Raji (cell line): ENCODE results near the gene ANKRD35.

Source experiments
- POLR2A ChIP-seq: IDR thresholded peaks from 2 replicates; pipeline ENCODE4 v1.6.1; 2011; ENCODE audit warnings: low read depth, low read length, control low read depth; ENCODE audit not compliant: insufficient read depth

ANKRD35 gene

GRCh38 chr1:145901312-145902021 is 15.8 kb upstream of the ANKRD35 start:
- TF ChIP-seq POLR2A, result no peak

- no peak for TF ChIP-seq POLR2A
Measured at GRCh38 chr1:145898756-145899155, 13.1 kb upstream of the ANKRD35 start.

- no peak for TF ChIP-seq POLR2A
Measured at GRCh38 chr1:145897969-145898368, 12.3 kb upstream of the ANKRD35 start.

- TF ChIP-seq POLR2A, result no peak
Measured at GRCh38 chr1:145895471-145895870, 9.8 kb upstream of the ANKRD35 start.

- TF ChIP-seq POLR2A, result no peak
Measured at GRCh38 chr1:145893306-145894055, 7.8 kb upstream of the ANKRD35 start.

- no peak for TF ChIP-seq POLR2A
Measured at GRCh38 chr1:145892486-145893087, 6.9 kb upstream of the ANKRD35 start.

- no peak for TF ChIP-seq POLR2A
Measured at GRCh38 chr1:145891587-145892485, 6.2 kb upstream of the ANKRD35 start.

GRCh38 chr1:145891143-145891542 is 5.5 kb upstream of the ANKRD35 start:
- no peak for TF ChIP-seq POLR2A

- no peak for TF ChIP-seq POLR2A
Measured at GRCh38 chr1:145889722-145890121, 4.1 kb upstream of the ANKRD35 start.

GRCh38 chr1:145887631-145888030 is 2.0 kb upstream of the ANKRD35 start:
- TF ChIP-seq POLR2A, result no peak

GRCh38 chr1:145886816-145887215 is 1.1 kb upstream of the ANKRD35 start:
- TF ChIP-seq POLR2A, result no peak

- no peak for TF ChIP-seq POLR2A
Measured at GRCh38 chr1:145886390-145886789, 724 bp upstream of the ANKRD35 start.

GRCh38 chr1:145884675-145885074 is 991 bp downstream of the ANKRD35 start:
- no peak for TF ChIP-seq POLR2A

- TF ChIP-seq POLR2A, result no peak
Measured at GRCh38 chr1:145879775-145880174, 5.9 kb downstream of the ANKRD35 start.

- no peak for TF ChIP-seq POLR2A
Measured at GRCh38 chr1:145878724-145879123, 6.9 kb downstream of the ANKRD35 start.
